ENCODE data around the gene GNLY.
"Not testable (repeated sequence)": the region's sequence is repeated elsewhere in the genome, so short reads cannot be mapped to it uniquely, and the experiment has no call there.

The GNLY gene

DNA sequence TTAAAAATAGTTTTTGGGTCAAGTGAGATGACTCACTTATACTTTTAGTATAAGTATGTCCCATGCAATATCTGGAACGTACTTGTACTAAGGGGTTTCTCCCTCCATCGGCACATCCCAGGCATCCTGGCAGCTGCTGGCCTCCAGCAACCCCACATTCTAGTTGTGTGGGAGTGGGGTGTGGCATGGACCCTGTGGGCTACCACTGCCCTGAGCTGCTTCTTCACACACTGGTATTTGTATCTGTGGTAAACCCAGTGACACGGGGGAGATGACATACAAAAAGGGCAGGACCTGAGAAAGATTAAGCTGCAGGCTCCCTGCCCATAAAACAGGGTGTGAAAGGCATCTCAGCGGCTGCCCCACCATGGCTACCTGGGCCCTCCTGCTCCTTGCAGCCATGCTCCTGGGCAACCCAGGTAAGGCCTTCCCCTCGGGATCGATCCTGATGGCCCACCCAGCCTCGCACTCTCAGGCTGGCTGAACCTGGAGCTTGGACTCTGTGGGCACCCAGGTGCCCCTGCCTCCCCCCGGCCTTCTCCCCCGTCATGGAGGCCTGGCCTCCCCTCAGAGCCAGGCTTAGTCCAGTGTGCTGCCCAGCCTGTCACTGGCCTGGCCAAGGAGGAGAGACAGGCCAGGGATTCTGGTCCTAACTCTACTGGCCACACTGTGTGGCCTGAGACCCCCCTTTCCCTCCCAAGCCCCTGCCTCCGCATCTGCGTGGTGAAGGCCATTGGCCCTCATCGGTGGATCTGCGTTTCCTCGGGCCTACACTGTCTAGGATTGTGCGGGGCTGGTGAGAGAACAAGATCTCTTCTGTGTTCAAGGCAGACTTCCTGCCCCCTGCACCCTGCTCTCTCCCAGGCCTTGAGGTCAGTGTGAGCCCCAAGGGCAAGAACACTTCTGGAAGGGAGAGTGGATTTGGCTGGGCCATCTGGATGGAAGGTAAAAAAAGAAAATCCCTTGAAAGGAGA is at the start of gene GNLY:
GNLY (plus strand) TSS at position 307 of the 974 bp plus-strand sequence; CDS start at position 368, 61 bp downstream.
- DNase-seq (ENCODE audit: low read depth in 1 of 2, low spot score in 1 of 2) = no peak

- no peak for DNase-seq (ENCODE audit: low read depth in 1 of 2, low spot score in 1 of 2)
These were observed 49.2 kb upstream of the GNLY start for GRCh38 chr2:85644909-85645308.

GRCh38 chr2:85646166-85646565 is 48.0 kb upstream of the GNLY start:
- no peak for DNase-seq (ENCODE audit: low read depth in 1 of 2, low spot score in 1 of 2)

- no peak for DNase-seq (ENCODE audit: low read depth in 1 of 2, low spot score in 1 of 2)
These were observed 46.2 kb upstream of the GNLY start for GRCh38 chr2:85647823-85648526.

GRCh38 chr2:85648619-85649018 is 45.5 kb upstream of the GNLY start:
- DNase-seq (ENCODE audit: low read depth in 1 of 2, low spot score in 1 of 2) = no peak

- no peak for DNase-seq (ENCODE audit: low read depth in 1 of 2, low spot score in 1 of 2)
These were observed 44.7 kb upstream of the GNLY start for GRCh38 chr2:85649201-85650190.

DNA sequence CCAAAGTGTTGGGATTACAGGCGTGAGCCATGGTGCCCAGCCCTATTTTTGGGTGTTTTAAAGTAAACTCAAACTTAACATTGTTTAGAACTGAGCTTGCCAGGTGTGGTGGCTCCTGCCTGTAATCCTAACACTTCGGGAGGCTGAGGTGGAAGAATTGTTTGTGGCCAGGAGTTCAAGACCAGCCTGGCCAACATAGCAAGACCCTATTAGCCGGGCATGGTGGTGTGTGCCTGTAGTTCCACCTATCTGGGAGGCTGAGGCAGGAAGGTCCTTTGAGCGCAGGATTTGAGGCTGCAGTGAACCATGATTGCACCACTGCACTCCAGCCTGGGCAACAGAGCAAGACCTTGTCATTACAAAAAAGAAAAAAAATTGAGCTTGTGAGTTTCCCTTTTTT is 43.7 kb upstream of the GNLY start:
- DNase-seq (ENCODE audit: low read depth in 1 of 2, low spot score in 1 of 2) = no peak

DNA sequence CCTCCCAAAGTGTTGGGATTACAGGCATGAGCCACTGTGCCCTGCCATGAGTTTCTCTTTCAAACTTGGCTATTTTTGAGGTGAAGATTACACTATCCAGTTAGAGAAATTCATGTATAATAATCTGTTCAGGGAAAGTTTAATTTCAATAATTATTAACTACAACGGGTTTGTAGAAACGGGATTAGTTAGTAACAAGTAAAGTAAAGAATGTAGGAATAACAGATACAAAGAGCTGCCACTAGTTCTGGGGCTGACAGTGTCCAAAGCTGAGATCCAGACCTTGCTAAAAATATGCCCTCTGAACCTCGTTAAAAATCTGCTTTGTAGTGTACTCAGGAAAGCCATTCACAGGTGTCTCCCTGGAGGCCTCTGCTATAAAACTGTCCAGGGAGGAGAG is 43.1 kb upstream of the GNLY start:
- no peak for DNase-seq (ENCODE audit: low read depth in 1 of 2, low spot score in 1 of 2)

DNA sequence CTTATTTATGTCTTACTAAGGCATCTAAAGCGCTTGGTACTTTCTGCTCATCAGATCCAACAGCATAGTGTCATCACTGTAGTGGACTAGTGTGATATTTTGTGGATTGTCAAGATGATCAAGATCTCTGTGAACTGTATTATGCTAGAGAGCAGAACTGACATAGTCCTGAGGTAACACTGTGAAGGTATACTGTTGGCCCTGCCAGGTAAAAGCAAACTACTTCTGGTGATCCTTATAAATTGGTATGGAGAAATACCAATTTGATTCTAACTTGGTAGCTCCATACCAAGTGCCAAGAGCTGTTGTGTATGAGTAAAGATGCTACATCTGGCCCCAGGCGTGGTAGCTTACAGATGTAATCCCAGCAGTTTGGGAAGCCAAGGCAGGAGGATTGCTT is 42.1 kb upstream of the GNLY start:
- DNase-seq (ENCODE audit: low read depth in 1 of 2, low spot score in 1 of 2) = no peak

DNA sequence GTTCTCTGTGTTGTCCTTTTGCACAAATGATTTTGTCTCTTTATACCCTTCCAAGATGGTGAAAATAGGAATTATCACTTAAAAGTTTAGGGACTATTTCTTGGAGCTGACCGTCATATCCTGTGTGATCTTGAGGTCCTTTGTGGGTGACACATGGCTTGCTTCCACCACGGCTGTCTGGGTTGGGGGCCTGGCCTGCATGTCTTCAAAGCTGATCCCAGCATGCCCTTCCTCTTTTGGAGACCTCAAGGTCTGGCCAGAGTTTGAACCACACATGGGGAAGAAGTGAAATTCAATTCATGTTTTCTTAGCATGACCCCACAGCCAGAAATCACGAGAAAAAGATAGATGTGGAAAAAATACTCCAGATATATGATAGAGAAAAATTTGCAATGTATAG is 40.2 kb upstream of the GNLY start:
- no peak for DNase-seq (ENCODE audit: low read depth in 1 of 2, low spot score in 1 of 2)

GRCh38 chr2:85655961-85656417 is 38.2 kb upstream of the GNLY start:
- DNase-seq (ENCODE audit: low read depth in 1 of 2, low spot score in 1 of 2) = no peak

DNA sequence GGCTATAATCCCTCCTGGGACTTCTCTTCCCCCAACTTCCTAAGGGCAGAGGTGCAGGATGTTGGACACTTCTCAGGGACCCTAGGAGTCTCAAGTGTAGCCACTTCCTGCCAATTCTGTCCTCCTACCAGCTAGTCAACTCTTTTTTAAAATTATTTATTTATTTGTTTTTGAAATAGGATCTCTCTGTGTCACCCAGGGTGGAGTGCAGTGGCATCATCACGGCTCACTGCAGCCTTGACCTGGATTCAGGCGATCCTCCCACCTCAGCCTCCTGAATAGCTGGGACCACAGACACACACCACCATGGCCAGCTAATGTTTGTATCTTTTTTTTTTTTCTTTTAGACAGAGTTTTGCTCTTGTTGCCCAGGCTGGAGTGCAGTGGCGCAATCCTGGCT is 37.7 kb upstream of the GNLY start:
- no peak for DNase-seq (ENCODE audit: low read depth in 1 of 2, low spot score in 1 of 2)

GRCh38 chr2:85657399-85657798 is 36.8 kb upstream of the GNLY start:
- DNase-seq (ENCODE audit: low read depth in 1 of 2, low spot score in 1 of 2) = not testable (repeated sequence)

DNA sequence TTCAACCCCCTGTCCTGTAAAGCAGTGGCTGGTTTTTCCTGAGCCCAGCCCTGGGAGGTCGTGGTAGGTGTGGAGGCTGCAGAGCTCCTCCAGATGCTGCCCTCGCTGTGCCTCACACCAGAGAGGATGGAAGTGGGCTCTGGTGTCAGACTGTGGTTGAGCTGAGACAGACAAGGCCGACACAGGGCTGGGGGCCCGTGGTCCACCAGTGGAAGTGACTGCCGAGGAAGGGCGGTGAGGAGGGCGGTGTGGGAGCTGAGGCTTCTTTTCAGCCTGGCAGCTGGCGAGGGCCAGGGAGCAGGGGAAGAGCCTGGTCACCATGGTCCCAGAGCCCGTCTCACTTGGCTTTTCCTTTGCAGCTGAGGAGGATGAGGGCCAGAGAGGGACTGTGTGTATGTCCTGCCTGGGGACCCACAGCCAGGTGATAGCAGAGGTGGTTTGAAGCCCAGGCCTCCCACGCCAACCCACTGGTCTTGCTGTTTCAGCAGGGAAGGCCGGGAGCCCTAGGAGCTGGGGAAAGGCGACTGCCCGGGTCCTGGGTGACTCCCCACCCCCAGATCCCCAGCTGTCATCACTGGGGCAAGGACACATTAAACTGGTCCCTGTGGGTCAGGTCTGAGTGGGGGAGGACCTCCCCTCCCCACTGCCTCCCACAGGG is 34.7 kb upstream of the GNLY start:
- no peak for DNase-seq (ENCODE audit: low read depth in 1 of 2, low spot score in 1 of 2)

GRCh38 chr2:85660301-85660700 is 33.9 kb upstream of the GNLY start:
- not testable (repeated sequence) for DNase-seq (ENCODE audit: low read depth in 1 of 2, low spot score in 1 of 2)

- no peak for DNase-seq (ENCODE audit: low read depth in 1 of 2, low spot score in 1 of 2)
These were observed 33.4 kb upstream of the GNLY start for GRCh38 chr2:85660725-85661124.

DNA sequence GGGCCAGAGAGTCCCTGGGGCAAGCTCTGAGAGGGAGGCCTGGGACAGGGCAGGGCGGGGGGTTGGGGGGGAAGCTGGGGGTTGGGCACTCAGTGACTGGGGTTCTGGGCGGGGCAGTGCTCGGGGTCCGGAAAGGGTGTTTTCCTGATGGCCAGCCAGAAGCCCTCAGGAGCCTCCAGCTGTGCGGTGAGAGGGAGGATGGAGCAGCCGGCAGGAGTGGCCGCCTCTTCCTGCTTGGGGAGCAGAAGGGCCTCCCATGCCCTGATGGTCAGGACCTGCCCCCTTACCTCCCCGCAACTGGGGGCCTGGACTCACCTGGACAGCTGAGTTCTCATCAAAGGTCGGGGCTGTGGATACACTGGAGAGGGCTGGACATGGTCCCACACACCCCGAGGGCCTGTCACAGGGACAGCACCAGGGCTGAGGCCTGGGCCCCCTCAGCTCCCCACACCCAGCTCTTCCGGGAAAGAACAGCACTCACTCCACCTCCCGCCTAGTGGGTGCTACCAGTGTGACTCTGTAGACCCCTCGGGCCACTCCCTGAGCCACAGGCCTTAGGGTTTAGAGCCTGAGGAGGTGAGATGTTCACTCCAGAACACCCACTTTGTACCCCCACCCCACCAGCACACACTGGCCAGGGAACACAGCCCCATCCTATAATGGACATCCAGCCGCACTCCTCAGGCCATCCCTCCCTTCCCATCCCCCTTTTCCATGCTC is 32.9 kb upstream of the GNLY start:
- no peak for DNase-seq (ENCODE audit: low read depth in 1 of 2, low spot score in 1 of 2)

- no peak for DNase-seq (ENCODE audit: low read depth in 1 of 2, low spot score in 1 of 2)
These were observed 31.1 kb upstream of the GNLY start for GRCh38 chr2:85662899-85663593.

All from activated T-helper 1 cell treated with anti-CD3 and anti-CD28 coated beads, Interleukin-2, amount 50 U/mL, for 16 hours (primary cell).